ENCODE data around the gene RASGRP3. TPM values are rescaled to one million over a fixed set of nuclear protein-coding genes. Genes with fewer than 3 reads are reported as not detected.

Gene RASGRP3
- total and polyA plus RNA-seq, 12 donors, result 2.5 to 23.8 (median 10.7) TPM

DNA sequence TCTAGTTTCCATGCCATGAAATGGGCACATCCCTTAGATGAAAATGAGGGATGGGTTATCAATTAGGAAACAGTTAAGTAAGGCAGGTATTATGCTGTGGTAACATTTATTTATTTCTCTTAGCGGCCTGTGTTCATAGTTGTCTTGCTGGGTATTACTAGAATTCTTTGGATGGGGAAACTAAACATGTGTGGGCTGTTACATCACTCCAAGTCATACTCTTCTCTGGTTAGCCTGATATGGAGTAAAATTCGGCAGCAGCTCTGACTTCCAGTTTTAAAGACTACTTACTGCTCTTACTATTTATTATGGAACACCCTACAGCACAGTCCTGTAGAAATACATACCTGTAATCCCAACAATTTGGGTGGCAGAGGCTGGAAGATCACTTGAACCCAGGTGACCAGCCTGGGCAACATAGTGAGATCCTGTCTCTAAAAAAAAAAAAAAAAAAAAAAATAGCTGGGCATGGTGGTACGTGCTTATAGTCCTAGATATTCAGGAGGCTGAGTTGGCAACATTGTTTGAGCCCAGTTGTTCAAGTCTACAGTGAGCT, 33.1 kb upstream of the RASGRP3 start:
- Histone ChIP-seq H3K27ac (no peak overlapping the region), H3K4me3 (no peak overlapping the region), H3K27me3 (no peaks in the 10 kb centered on the region), H3K36me3 (replicated peaks in 1 of 2) (no peaks in the 10 kb centered on the region), H3K4me1 (replicated peaks in 1 of 2) (no peaks in the 10 kb centered on the region), H3K9me3 (replicated peaks in 1 of 3) (no peaks in the 10 kb centered on the region)
- 69 to 82% (median 75%) methylated on average over 3 of the region's 3 CpGs for WGBS, 4 donors
- TF ChIP-seq CTCF (IDR thresholded peaks at IDR 0.05) (no peak), POLR2A (IDR thresholded peaks at IDR 0.05) (no peak)
- intact Hi-C loops (cut with DNase I), result no loop called here
- no peak for DNase-seq

DNA sequence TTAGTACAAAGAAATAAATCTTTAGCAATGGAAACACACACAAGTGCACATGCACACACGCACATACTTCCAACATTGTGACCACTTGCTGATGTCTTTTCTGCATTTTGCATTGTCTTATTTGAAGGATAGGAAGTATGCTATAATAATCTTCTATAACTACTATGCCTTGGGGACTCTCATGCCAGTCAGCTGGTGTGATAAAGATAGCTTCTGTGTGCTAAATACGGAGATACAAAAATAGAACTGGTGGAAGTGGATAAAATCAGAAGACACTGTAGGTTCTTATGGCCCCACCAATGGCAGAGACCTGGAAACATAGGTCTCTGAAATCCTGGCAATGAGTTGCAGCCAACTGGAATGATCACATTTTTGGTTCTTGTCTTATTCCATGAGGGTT, 31.5 kb upstream of the RASGRP3 start:
- H3K9me3 ChIP-seq (replicated peaks in 1 of 3), result no peaks in the 10 kb centered on the region
- intact Hi-C loops (cut with DNase I), result no loop called here
- H3K27ac ChIP-seq, result no peak overlapping the region
- no peak overlapping the region for H3K4me3 ChIP-seq
- no peak for DNase-seq
- H3K4me1 ChIP-seq (replicated peaks in 1 of 2), result no peaks in the 10 kb centered on the region
- WGBS, 4 donors, result 60 to 77% (median 62%) methylated on average over 2 of the region's 2 CpGs
- no peak for TF ChIP-seq CTCF (IDR thresholded peaks at IDR 0.05)
- no peak for TF ChIP-seq POLR2A (IDR thresholded peaks at IDR 0.05)
- H3K36me3 ChIP-seq (replicated peaks in 1 of 2), result no peaks in the 10 kb centered on the region
- no peaks in the 10 kb centered on the region for H3K27me3 ChIP-seq

DNA sequence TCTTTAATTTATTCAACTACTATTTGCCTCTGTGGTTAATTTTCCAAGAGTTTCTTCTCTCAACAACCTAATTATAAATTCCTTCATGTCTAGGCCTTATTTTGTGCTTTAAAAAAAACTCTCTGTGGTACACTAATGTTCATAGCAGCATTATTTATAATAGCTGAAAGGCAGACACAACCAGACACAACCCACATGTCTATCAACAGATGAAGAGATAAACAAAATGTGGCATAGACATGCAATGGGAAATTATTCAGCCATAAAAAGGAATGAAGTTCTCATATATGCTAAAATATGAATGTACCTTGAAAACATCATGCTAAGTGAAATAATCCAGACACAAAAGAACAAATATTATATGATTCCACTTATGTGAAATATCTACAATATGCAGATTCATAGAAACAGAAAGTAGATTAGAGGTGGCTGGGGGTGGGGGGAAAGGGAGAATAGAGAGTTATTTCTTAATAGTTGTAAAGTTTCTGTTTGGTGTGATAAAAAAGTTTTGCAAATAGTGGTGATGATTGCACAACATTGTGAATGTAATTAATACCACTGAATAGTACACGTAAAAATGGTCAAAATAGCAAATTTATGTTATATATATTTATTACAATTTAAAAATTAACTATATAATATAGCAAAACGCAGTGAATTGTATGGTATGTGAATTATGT, 28.1 kb upstream of the RASGRP3 start:
- H3K9me3 ChIP-seq (replicated peaks in 1 of 3), result no peaks in the 10 kb centered on the region
- intact Hi-C loops (cut with DNase I), result no loop called here
- H3K4me3 ChIP-seq, result no peak overlapping the region
- DNase-seq, result no peak
- no peaks in the 10 kb centered on the region for H3K27me3 ChIP-seq
- no peak overlapping the region for H3K27ac ChIP-seq
- TF ChIP-seq CTCF (IDR thresholded peaks at IDR 0.05) (no peak), POLR2A (IDR thresholded peaks at IDR 0.05) (no peak)
- H3K4me1 ChIP-seq (replicated peaks in 1 of 2), result no peaks in the 10 kb centered on the region
- WGBS, 4 donors, result 53 to 72% (median 70%) methylated on average over 2 of the region's 2 CpGs
- no peaks in the 10 kb centered on the region for H3K36me3 ChIP-seq (replicated peaks in 1 of 2)

DNA sequence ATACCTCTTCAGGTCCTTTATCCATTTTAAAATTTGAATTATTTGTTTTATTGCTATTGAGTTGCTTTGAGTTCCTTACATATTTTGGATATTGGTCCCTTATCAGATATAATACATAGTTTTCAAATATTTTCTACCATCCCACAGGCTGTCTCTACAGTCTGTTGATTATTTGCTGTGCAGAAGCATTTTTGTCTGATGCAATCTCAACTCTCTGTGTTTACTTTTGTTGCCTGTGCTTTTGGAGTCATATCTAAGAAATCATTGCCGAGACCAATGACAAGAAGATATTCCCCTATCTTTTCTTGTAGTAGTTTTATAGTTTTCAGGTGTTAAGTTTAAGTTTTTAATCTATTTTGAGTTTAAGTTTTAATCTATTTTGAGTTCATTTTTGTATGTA, 25.2 kb upstream of the RASGRP3 start:
- Histone ChIP-seq H3K27me3 (no peaks in the 10 kb centered on the region), H3K36me3 (replicated peaks in 1 of 2) (no peaks in the 10 kb centered on the region), H3K4me1 (replicated peaks in 1 of 2) (no peaks in the 10 kb centered on the region), H3K9me3 (replicated peaks in 1 of 3) (no peaks in the 10 kb centered on the region), H3K27ac (no peak overlapping the region), H3K4me3 (no peak overlapping the region)
- intact Hi-C loops (cut with DNase I), result no loop called here
- no peak for TF ChIP-seq CTCF (IDR thresholded peaks at IDR 0.05)
- no peak for TF ChIP-seq POLR2A (IDR thresholded peaks at IDR 0.05)
- DNase-seq, result no peak
- 0 to 56% (median 0%) methylated on average over 1 of the region's 1 CpG for WGBS, 4 donors

Measured in adrenal gland (tissue), 12 donors.